Left ventricle myocardium inferior (tissue), 1 donor: ENCODE results near the gene OR11H1. TPM values are rescaled to one million over a fixed set of nuclear protein-coding genes. Genes with fewer than 3 reads are reported as not detected.
"Not testable (repeated sequence)": the region's sequence is repeated elsewhere in the genome, so short reads cannot be mapped to it uniquely, and the experiment has no call there.

Source experiments
- DNase-seq: peaks from one replicate; pipeline ENCODE4 v3.0.0-alpha.2; 2020
- H3K27ac ChIP-seq: fragments of 200-600 bp; replicated peaks from 2 replicates; pipeline ENCODE4 v1.8.0; 2021
- H3K27me3 ChIP-seq: fragments of 200-600 bp; 2 replicates; pipeline ENCODE4 v1.8.0; 2021; ENCODE audit warnings: low read depth
- H3K36me3 ChIP-seq: fragments of 200-600 bp; 2 replicates; pipeline ENCODE4 v1.8.0; 2021
- H3K4me1 ChIP-seq: fragments of 200-600 bp; 2 replicates; pipeline ENCODE4 v1.8.0; 2021
- H3K4me3 ChIP-seq: fragments of 200-600 bp; 2 replicates; pipeline ENCODE4 v1.8.0; 2021; ENCODE audit warnings: mild to moderate bottlenecking, moderate library complexity
- H3K9me3 ChIP-seq: fragments of 200-600 bp; replicated peaks from 2 replicates; pipeline ENCODE4 v1.8.0; 2021
- intact Hi-C: fragments of 100-400 bp; cut with micrococcal nuclease; formaldehyde crosslinking; loops from one replicate; pipeline ENCODE4 v1.11.0; 2022
- long read RNA-seq: library from polyadenylated mRNA; unstranded; transcript quantifications from one replicate; pipeline ENCODE4 v2.0.0, GENCODE V29; 2021
- total RNA-seq: library from RNA; stranded (reverse); fragmentation: NEBNext Ultra II Directional; extraction: Animal tissue kit (Norgen Biotek cat#: 25700); gene quantifications from one replicate; pipeline ENCODE4 v1.2.1, GENCODE V29; 2021
- donor health status: DM: no; HTN: yes; CAD: no; lungs with severe emphysema.

OR11H1 gene, protein sequence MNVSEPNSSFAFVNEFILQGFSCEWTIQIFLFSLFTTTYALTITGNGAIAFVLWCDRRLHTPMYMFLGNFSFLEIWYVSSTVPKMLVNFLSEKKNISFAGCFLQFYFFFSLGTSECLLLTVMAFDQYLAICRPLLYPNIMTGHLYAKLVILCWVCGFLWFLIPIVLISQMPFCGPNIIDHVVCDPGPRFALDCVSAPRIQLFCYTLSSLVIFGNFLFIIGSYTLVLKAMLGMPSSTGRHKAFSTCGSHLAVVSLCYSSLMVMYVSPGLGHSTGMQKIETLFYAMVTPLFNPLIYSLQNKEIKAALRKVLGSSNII
- total RNA-seq: not detected
- long read RNA-seq: 0 reads

DNA sequence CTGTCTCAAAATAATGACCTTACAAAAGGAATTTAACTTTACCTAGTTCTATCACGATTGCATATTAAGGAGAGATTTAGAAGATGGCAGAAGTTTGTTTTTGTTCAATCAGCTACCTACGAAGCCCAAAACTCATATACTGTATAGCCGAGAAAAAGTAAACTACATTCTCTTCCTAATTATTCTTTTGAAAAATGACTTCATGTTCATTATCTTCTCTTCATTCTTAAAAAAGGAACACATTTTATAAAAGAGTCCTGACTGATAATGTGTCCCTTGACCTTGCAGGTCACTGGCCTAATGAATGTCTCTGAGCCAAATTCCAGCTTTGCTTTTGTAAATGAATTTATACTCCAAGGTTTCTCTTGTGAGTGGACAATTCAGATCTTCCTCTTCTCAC is at the start of gene OR11H1:
Gene OR11H1, plus strand, starts transcription at position 301 of the 400 bp plus-strand sequence. Its CDS starts 0 bp downstream, at position 301.
- H3K36me3 ChIP-seq, intact Hi-C loops, H3K9me3 ChIP-seq, H3K4me1 ChIP-seq, DNase-seq, H3K27me3 ChIP-seq, H3K27ac ChIP-seq, H3K4me3 ChIP-seq: not testable (repeated sequence)

DNA sequence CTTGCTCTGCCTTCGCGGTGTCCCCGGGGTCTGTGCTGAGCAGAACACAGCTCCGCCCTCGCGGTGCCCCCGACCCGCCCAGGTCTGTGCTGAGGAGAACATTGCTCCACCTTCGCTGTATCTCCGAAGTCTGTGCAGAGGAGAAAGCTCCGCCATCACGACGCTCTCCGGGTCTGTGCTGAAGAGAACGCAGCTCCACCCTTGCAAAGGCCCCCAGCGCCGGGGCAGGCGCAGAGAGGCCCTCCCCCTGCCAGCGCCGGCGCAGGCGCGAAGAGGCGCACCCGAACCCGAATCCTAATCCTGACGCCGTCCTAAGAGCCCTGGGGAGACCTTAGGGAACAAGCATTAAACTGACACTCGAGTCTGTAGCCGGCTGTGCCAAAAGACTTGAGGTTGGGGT is 18.0 kb upstream of the OR11H1 start:
- H3K27me3 ChIP-seq, DNase-seq, intact Hi-C loops, H3K27ac ChIP-seq, H3K9me3 ChIP-seq, H3K4me3 ChIP-seq, H3K4me1 ChIP-seq, H3K36me3 ChIP-seq: not testable (repeated sequence)

DNA sequence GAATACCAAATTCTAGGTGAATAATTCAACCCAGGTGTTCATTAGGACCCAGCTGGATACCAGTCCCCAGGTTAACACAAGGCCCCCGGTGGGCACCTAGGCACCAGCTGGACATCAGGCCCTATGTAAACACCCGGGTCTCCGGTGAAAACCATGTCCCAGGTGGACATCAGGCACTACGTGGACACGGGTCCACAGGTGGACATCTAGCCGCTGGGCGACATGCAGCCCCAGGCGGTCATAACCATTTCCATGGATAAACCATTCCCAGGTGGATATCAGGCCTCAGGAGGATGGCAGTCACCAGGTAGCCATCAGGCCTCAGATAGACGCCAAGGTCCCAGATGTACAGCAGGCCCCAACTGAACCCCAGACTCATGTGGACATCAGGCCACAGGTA is 12.1 kb upstream of the OR11H1 start:
- DNase-seq, H3K4me1 ChIP-seq, H3K27ac ChIP-seq, H3K27me3 ChIP-seq, H3K4me3 ChIP-seq, H3K9me3 ChIP-seq, intact Hi-C loops, H3K36me3 ChIP-seq: not testable (repeated sequence)

DNA sequence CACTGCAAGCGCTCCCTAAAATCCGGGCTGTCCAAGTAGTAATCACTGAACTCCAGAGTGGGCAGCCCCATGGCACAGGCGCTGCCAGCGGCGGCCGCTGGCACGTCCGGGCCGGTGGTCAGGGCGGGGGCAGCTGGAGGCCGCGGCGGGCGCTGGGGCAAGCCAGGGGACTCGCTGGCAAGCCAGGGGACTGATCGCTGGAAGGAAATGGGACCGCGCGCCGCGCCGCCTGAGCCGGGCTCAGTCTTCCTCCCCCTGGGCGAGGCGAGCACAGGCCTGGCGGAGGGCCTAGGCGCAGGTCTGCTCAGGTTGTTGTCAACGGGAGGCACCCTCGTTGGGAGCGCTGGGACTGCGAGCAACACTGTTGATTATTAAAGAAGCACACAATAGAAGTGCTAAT is 25.8 kb downstream of the OR11H1 start:
- intact Hi-C loops, H3K27ac ChIP-seq, H3K4me1 ChIP-seq, H3K4me3 ChIP-seq, H3K27me3 ChIP-seq, H3K9me3 ChIP-seq, H3K36me3 ChIP-seq: not testable (repeated sequence)
- peak; percentile 6 for DNase-seq

DNA sequence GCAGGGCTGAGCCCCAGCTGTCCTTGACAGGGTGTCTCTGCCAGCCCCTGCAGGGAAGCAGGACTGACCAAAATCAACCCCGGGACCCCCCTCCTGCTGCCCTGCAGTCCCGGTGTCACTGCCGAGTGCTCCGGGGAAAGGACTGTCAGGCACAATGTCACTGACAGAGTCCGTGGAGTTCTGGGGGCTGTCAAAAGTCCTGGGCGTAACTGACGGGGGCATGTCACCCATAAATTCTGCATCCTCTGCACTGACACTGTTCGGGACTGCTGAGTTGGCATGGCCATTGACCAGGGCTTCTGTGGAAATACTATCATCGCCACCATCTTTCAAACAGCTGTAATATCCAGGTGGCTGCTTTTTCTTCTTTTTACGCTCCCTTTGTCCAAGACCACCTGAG is 35.5 kb downstream of the OR11H1 start:
- H3K27ac ChIP-seq, H3K27me3 ChIP-seq, H3K36me3 ChIP-seq, H3K4me1 ChIP-seq, H3K4me3 ChIP-seq, DNase-seq, intact Hi-C loops, H3K9me3 ChIP-seq: not testable (repeated sequence)

DNA sequence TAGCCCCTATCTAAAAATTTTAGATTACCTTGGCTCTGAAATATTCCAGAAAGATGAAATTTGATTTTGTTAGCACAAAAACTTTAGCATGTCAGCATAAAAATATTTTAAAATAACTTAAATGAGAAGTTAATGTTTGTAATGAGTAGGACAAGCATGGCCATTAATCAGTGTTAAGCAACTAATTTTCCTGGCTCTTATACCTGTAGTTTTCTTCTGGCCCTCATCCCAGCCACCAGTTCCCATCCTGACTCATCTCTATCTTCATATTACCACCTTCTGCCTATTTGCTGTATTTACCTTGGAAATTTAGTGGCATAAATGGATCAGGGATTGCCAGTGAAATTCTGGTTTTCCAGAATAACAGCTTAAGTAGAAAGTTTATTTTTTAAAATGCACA is 37.1 kb downstream of the OR11H1 start:
- H3K4me3 ChIP-seq, DNase-seq, intact Hi-C loops, H3K4me1 ChIP-seq, H3K9me3 ChIP-seq, H3K27ac ChIP-seq, H3K36me3 ChIP-seq, H3K27me3 ChIP-seq: not testable (repeated sequence)

Other genes starting within 250 kb of the OR11H1 start
- not detected for gene POTEH, start 161.8 kb downstream of the OR11H1 start, total RNA-seq